GM23248 (cell line): ENCODE results near the gene FGGY. TPM values are rescaled to one million over a fixed set of nuclear protein-coding genes. Genes with fewer than 3 reads are reported as not detected.

ENCODE experiments used
- DNase-seq: peaks from one replicate; pipeline ENCODE4 v3.0.0-alpha.2; 2015
- H2AFZ ChIP-seq: fragments of 200-600 bp; sonication (generic); 2 replicates; pipeline ENCODE4 v1.6.1; 2016; ENCODE audit warnings: antibody characterized with exemption
- H3F3A ChIP-seq: fragments of 200-600 bp; sonication (generic); 2 replicates; pipeline ENCODE4 v1.6.1; 2016; ENCODE audit warnings: mild to moderate bottlenecking, antibody characterized with exemption, mixed run types; ENCODE audit not compliant: insufficient read depth
- H3K27ac ChIP-seq: fragments of 200-600 bp; sonication (generic); 2 replicates; pipeline ENCODE4 v1.5.1; 2016; ENCODE audit warnings: mild to moderate bottlenecking
- H3K27me3 ChIP-seq: fragments of 200-600 bp; sonication (generic); replicated peaks from 2 replicates; pipeline ENCODE4 v1.6.1; 2016; ENCODE audit warnings: mild to moderate bottlenecking; ENCODE audit not compliant: insufficient read depth
- H3K36me3 ChIP-seq: fragments of 200-600 bp; sonication (generic); 2 replicates; pipeline ENCODE4 v1.6.1; 2016; ENCODE audit warnings: low read depth, mild to moderate bottlenecking
- H3K4me1 ChIP-seq: fragments of 200-600 bp; sonication (generic); 2 replicates; pipeline ENCODE4 v1.6.1; 2016; ENCODE audit warnings: mild to moderate bottlenecking; ENCODE audit not compliant: insufficient read depth
- H3K4me2 ChIP-seq: fragments of 200-600 bp; sonication (generic); one replicate; pipeline ENCODE4 v1.6.1; 2016; ENCODE audit warnings: mild to moderate bottlenecking; ENCODE audit not compliant: unreplicated experiment
- H3K4me3 ChIP-seq: fragments of 200-600 bp; sonication (generic); 2 replicates; pipeline ENCODE4 v1.5.1; 2016; ENCODE audit warnings: mild to moderate bottlenecking
- H3K79me2 ChIP-seq: fragments of 200-600 bp; sonication (generic); 2 replicates; pipeline ENCODE4 v1.6.1; 2016; ENCODE audit warnings: mild to moderate bottlenecking; ENCODE audit not compliant: insufficient read depth
- H3K9ac ChIP-seq: fragments of 200-600 bp; sonication (generic); 2 replicates; pipeline ENCODE4 v1.6.1; 2016; ENCODE audit warnings: mild to moderate bottlenecking
- H3K9me2 ChIP-seq: fragments of 200-600 bp; sonication (generic); 2 replicates; pipeline ENCODE4 v1.6.1; 2016; ENCODE audit warnings: mixed run types, mild to moderate bottlenecking, moderate library complexity; ENCODE audit not compliant: insufficient read depth
- H3K9me3 ChIP-seq: fragments of 200-600 bp; sonication (generic); one replicate; pipeline ENCODE4 v1.6.1; 2017; ENCODE audit warnings: low read depth
- H4K20me1 ChIP-seq: fragments of 200-600 bp; sonication (generic); 2 replicates; pipeline ENCODE4 v1.6.0; 2016; ENCODE audit not compliant: insufficient read depth
- EZH2 ChIP-seq: fragments of 200-600 bp; sonication (generic); IDR thresholded peaks from 2 replicates; pipeline ENCODE4 v1.6.1; 2018; ENCODE audit warnings: antibody characterized with exemption, mild to moderate bottlenecking; ENCODE audit not compliant: insufficient read depth, poor library complexity, severe bottlenecking
- EZH2phosphoT487 ChIP-seq: fragments of 200-600 bp; sonication (generic); IDR thresholded peaks from 2 replicates; pipeline ENCODE4 v1.6.1; 2018; ENCODE audit warnings: antibody characterized with exemption, moderate library complexity, mild to moderate bottlenecking, low read depth; ENCODE audit not compliant: insufficient read depth
- WGBS, 2 experiments: methylation state at CpG; one replicate each; pipeline ENCODE4 v1.1.6; 2015 to 2017; ENCODE audit warnings: low lambda C conversion rate in 2 of 2, low coverage in 1 of 2; ENCODE audit errors: missing lambda C conversion rate in 2 of 2; 5-methylcytosine and 5-hydroxymethylcytosine counted together
- in situ Hi-C: fragments of 300-500 bp; cut with MboI; formaldehyde crosslinking; loops from 2 replicates; pipeline ENCODE4 v1.15.0; 2020
- polyA plus RNA-seq: library from polyadenylated mRNA; unstranded; fragments of >200 nt; fragmentation: Nextera tagmentation; extraction: Ambion mirVana; gene quantifications from 2 replicates; pipeline ENCODE4 v1.2.1, GENCODE V29; 2016
- total RNA-seq: library from RNA; depleted of rRNA; stranded (reverse); fragments of >200 nt; shearing (Covaris generic); gene quantifications from 2 replicates; pipeline ENCODE4 v1.2.3, GENCODE V29; 2014

FGGY gene
- total and polyA plus RNA-seq, 2 experiments from 2014 or later, result 12.8 to 16.9 TPM

DNA sequence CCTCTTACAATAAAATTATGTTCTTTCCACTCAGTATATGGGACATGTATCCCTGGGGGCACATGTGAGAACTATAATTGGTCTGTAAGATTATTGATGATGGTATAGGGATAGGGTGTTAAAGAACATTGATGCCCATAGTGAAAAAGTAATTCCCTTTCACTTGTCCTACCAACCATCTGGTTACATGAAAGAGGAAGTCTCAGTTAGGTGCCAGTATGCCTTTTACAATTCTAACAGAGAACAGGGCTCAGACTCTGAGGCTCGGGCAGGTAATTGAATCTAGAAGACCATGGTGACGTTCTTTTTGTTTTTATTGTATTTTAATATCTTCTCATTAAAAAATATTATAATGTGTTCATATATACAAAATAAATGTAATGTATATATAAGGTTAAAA is 113.6 kb downstream of the FGGY start:
- H3K36me3 ChIP-seq, result no peaks in the 10 kb centered on the region
- no peak overlapping the region for H3K9ac ChIP-seq
- no peaks in the 10 kb centered on the region for H3K27me3 ChIP-seq
- H3F3A ChIP-seq, result no peaks in the 10 kb centered on the region
- H3K4me2 ChIP-seq, result no peak overlapping the region
- DNase-seq, result no peak
- in situ Hi-C loops, result no loop called here
- no peak overlapping the region for H3K4me3 ChIP-seq
- no peaks in the 10 kb centered on the region for H3K79me2 ChIP-seq
- H3K9me2 ChIP-seq, result no peaks in the 10 kb centered on the region
- 95 to 98% methylated on average over 2 of the region's 2 CpGs for WGBS, 2 experiments
- no peaks in the 10 kb centered on the region for H4K20me1 ChIP-seq
- H2AFZ ChIP-seq, result no peak overlapping the region
- H3K27ac ChIP-seq, result no peak overlapping the region
- peaks cover 21% of the 10 kb centered on the region for H3K4me1 ChIP-seq
- TF ChIP-seq EZH2phosphoT487 (no peak), EZH2 (no peak)
- no peaks in the 10 kb centered on the region for H3K9me3 ChIP-seq

DNA sequence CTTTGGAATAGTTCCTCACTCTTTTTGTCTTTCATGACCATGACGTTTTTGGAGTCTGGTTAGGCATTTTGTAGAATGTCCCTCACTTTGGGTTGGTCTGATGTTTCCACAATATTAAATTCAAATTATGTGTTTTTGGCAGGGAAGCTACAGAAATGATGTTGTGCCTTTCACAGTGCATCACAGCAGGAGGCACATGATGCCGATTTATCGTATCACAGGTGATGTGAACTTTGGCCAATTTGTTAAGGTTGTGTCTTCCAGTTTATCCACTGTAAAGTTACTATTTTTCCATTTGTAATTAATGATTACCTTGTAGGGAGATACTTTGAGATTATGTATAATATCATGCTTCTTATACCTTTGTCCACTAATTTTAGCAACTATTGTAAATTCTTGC is 114.3 kb downstream of the FGGY start:
- no peaks in the 10 kb centered on the region for H3K79me2 ChIP-seq
- no peaks in the 10 kb centered on the region for H3K9me3 ChIP-seq
- no peaks in the 10 kb centered on the region for H3K27me3 ChIP-seq
- peaks cover 6% of the 10 kb centered on the region; the same call in 1 of the 2 replicates for H3F3A ChIP-seq
- H2AFZ ChIP-seq, result no peak overlapping the region
- no peaks in the 10 kb centered on the region for H3K9me2 ChIP-seq
- H3K4me1 ChIP-seq, result peaks cover 21% of the 10 kb centered on the region
- no peak overlapping the region for H3K27ac ChIP-seq
- no peaks in the 10 kb centered on the region for H4K20me1 ChIP-seq
- H3K4me2 ChIP-seq, result no peak overlapping the region
- WGBS, 2 experiments, result 95 to 99% methylated on average over 3 of the region's 3 CpGs
- TF ChIP-seq EZH2phosphoT487 (no peak), EZH2 (no peak)
- no peaks in the 10 kb centered on the region for H3K36me3 ChIP-seq
- no peak for DNase-seq
- H3K9ac ChIP-seq, result no peak overlapping the region
- in situ Hi-C loops, result no loop called here
- H3K4me3 ChIP-seq, result no peak overlapping the region

- Histone ChIP-seq H3K9me2 (no peaks in the 10 kb centered on the region), H3K36me3 (no peaks in the 10 kb centered on the region), H3K4me3 (no peak overlapping the region; the same call in 1 of the 2 replicates), H3K27me3 (no peaks in the 10 kb centered on the region), H3K4me2 (no peak overlapping the region), H4K20me1 (no peaks in the 10 kb centered on the region), H3K79me2 (no peaks in the 10 kb centered on the region), H3K9me3 (no peaks in the 10 kb centered on the region), H2AFZ (no peak overlapping the region), H3F3A (peaks cover 7% of the 10 kb centered on the region; the same call in 1 of the 2 replicates), H3K9ac (no peak overlapping the region), H3K4me1 (peaks cover 21% of the 10 kb centered on the region), H3K27ac (no peak overlapping the region)
- no peak for DNase-seq
- in situ Hi-C loops, result no loop called here
- TF ChIP-seq EZH2 (no peak), EZH2phosphoT487 (no peak)
- 82 to 95% methylated on average over 2 of the region's 2 CpGs for WGBS, 2 experiments
Observed at GRCh38 chr1:59412718-59413326, 115.9 kb downstream of the FGGY start.

DNA sequence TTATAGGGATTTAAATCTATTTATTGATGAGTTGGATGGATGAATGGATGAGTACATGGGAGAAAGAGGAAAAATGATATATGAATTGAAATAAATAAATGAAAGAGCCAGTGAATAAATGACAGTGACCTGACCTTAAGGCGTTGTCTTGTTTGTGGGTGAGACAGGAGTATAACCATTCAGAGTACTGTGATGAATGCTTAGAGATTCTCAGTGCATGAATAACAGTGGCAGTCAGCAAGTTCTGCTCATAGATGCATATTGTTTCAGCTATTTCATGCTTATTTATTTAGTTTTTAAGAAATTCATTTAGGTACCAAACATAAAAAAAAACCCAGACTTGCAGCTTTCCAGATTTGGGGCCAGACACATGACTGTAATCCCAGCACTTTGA is 116.4 kb downstream of the FGGY start:
- Histone ChIP-seq H3K36me3 (no peaks in the 10 kb centered on the region), H3K9ac (no peak overlapping the region), H3K9me3 (no peaks in the 10 kb centered on the region), H3F3A (peaks cover 7% of the 10 kb centered on the region; the same call in 1 of the 2 replicates), H3K27ac (peak overlapping the region; percentile 5; the same call in 1 of the 2 replicates), H3K79me2 (no peaks in the 10 kb centered on the region), H2AFZ (no peak overlapping the region), H3K27me3 (no peaks in the 10 kb centered on the region), H3K4me2 (no peak overlapping the region), H3K9me2 (no peaks in the 10 kb centered on the region), H3K4me1 (peaks cover 21% of the 10 kb centered on the region), H3K4me3 (no peak overlapping the region; the same call in 1 of the 2 replicates), H4K20me1 (no peaks in the 10 kb centered on the region)
- peak; percentile 54 for DNase-seq
- TF ChIP-seq EZH2phosphoT487, result no peak
- no peak for TF ChIP-seq EZH2
- 91 to 100% methylated on average over 1 of the region's 1 CpG for WGBS, 2 experiments
- in situ Hi-C loops, result no loop called here
